Testis (tissue), 2 donors: Measurements from ENCODE around the gene SBNO2.

ENCODE experiments used
- POLR2A ChIP-seq: fragments of 450-650 bp; IDR thresholded peaks from one replicate; pipeline ENCODE4 v1.6.1; 2017; ENCODE audit warnings: antibody characterized with exemption, mild to moderate bottlenecking, moderate library complexity
- TF ChIP-seq, protein P1 (sequence below), 3 experiments: fragments of 450-650 bp in 2 of 3; fragments of 200-600 bp in 1 of 3; sonication (generic) in 1 of 3; IDR thresholded peaks; one replicate each; pipeline ENCODE4 v1.5.1; 2016 to 2019; ENCODE audit warnings: antibody characterized with exemption in 3 of 3, mild to moderate bottlenecking in 2 of 3, moderate library complexity in 1 of 3

GRCh38 chr19:1133471-1133929 lies 40.6 kb downstream of the SBNO2 start:
- TF ChIP-seq, protein P1, sequence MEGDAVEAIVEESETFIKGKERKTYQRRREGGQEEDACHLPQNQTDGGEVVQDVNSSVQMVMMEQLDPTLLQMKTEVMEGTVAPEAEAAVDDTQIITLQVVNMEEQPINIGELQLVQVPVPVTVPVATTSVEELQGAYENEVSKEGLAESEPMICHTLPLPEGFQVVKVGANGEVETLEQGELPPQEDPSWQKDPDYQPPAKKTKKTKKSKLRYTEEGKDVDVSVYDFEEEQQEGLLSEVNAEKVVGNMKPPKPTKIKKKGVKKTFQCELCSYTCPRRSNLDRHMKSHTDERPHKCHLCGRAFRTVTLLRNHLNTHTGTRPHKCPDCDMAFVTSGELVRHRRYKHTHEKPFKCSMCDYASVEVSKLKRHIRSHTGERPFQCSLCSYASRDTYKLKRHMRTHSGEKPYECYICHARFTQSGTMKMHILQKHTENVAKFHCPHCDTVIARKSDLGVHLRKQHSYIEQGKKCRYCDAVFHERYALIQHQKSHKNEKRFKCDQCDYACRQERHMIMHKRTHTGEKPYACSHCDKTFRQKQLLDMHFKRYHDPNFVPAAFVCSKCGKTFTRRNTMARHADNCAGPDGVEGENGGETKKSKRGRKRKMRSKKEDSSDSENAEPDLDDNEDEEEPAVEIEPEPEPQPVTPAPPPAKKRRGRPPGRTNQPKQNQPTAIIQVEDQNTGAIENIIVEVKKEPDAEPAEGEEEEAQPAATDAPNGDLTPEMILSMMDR (IDR thresholded peaks at IDR 0.05), result no peak
- no peak for TF ChIP-seq POLR2A
